ENCODE measurements around the gene SLC9A3. TPM values are rescaled to one million over a fixed set of nuclear protein-coding genes. Genes with fewer than 3 reads are reported as not detected.

The SLC9A3 gene
- total RNA-seq, 2 donors from 2014 or later: 4.3 to 5.3 TPM

DNA sequence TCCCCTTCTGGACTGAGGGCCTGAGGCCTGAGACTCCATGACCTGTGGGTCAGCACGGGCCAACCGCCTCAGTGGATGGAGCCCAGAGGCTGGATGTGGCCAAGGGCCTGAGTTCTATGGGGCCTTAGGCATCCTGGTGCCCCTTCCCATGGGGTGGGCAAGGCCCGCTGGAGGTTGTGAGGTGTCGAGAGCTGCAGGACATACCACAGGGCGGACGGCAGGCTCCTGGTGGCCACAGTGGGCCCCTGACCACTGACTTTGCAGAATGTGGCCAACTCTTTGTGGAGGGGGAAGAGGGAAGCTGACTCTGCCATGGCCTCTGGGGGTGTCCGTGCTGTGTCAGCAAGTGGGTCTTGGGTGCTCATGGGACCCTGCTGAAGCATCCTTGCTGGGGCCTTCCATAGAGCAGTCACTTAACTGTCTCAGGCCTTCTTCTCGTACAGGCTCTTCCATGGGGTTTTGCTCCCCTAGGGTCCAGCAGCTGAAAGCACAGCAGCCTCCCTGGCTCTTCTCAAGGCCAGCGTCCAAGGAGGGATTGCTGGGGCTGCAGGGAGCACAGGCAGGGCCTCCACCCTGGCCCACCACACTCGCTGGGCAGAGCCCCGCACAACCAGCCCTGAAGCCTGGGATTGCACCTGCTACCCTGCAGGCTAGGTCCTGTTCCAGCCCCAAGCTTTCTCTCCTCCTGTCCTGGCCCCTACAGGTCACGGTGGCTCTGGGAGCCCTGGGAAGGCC lies 21.6 kb upstream of the SLC9A3 start:
- Histone ChIP-seq H3K36me3 (no peaks in the 10 kb centered on the region), H3K27me3 (replicated peaks; ENCODE audit: insufficient read depth) (peaks cover 7% of the 10 kb centered on the region)
- WGBS: 95% methylated on average over 8 of the region's 12 CpGs

DNA sequence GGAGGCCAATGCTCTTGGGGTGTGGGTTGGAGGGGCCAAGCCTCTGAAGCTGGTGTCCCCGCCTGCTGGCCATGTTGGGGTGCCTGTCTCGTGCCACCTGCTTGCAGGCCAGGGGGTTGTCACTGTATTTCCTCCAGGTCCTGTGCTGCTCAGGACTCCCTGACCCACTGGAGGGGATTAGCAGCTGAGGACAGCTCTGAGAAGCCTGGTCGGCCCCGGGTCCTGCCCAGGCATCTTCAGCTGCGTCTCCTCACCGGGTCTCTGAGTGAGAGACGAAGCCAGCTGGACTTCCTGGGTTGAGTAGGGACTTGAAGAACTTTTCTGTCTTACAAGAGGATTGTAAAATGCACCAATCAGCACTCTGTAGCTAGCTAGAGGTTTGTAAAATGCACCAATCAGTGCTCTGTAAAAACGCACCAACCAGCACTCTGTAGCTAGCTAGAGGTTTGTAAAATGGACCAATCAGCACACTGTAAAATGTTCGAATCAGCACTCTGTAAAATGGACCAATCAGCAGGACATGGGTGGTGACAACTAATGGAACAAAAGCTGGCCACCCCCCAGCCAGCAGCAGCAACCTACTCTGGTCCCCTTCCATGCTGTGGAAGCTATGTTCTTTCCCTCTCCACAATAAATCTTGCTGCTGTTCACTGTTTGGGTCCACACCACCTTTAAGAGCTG lies 20.6 kb upstream of the SLC9A3 start:
- Histone ChIP-seq H3K27me3 (replicated peaks; ENCODE audit: insufficient read depth) (peaks cover 6% of the 10 kb centered on the region), H3K27ac (no peak overlapping the region)

More for the DNA sequence above, 21.6 kb upstream of the SLC9A3 start:
- intact Hi-C loops (cut with DNase I): no loop called here
- no peak overlapping the region for H3K4me3 ChIP-seq
- TF ChIP-seq, protein P1, sequence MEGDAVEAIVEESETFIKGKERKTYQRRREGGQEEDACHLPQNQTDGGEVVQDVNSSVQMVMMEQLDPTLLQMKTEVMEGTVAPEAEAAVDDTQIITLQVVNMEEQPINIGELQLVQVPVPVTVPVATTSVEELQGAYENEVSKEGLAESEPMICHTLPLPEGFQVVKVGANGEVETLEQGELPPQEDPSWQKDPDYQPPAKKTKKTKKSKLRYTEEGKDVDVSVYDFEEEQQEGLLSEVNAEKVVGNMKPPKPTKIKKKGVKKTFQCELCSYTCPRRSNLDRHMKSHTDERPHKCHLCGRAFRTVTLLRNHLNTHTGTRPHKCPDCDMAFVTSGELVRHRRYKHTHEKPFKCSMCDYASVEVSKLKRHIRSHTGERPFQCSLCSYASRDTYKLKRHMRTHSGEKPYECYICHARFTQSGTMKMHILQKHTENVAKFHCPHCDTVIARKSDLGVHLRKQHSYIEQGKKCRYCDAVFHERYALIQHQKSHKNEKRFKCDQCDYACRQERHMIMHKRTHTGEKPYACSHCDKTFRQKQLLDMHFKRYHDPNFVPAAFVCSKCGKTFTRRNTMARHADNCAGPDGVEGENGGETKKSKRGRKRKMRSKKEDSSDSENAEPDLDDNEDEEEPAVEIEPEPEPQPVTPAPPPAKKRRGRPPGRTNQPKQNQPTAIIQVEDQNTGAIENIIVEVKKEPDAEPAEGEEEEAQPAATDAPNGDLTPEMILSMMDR (IDR thresholded peaks at IDR 0.05): no peak
- TF ChIP-seq POLR2AphosphoS5 (IDR thresholded peaks at IDR 0.05) (no peak), POLR2A (IDR thresholded peaks at IDR 0.05) (no peak)
- H3K27ac ChIP-seq: no peak overlapping the region
- DNase-seq (ENCODE audit: low spot score): no peak
- H3K4me1 ChIP-seq (replicated peaks): no peaks in the 10 kb centered on the region
- no peaks in the 10 kb centered on the region for H3K9me3 ChIP-seq

DNA sequence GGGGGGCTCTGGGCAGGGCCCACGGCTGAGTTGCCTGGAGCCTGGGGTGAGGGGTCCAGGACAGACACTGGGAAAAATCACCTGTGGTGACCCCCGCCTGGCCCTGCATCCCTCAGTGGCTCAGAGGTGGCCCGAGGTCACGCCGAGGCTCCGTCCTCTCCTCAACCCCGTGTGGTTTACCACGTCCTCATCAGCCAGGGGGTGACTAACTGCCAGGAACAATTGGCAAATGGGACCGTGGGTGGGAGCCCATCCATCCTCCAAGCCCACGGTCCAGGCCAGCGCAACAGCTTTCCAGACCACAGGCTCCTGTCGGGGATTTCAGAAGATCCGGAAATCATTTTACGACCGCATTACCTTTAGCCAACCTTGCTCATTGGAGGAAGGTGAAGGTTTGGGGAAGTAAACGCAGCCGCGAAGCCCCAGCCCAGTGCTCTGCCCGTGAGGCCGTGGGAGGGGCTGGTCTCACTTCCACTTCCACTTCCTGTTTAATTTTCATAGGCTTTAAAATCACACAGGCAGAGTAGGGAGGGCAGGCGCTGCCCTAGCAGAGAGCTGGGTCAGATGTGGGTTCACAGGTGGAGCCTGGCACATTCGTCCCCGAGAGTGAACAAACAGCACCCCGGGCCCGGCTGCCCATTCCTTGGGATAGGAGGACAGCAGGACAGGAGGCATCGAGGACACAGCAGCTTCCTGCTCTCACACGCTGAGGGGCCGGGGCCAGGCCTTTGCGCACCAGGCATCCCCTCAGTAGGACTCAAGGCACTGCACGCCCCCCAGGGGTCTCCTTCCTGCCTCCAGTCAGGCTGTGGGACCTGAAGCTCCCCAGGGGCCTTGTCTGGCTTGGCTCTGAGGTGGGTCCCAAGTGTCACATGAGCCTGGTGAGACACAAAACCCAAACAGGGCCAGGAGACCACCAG lies 19.8 kb upstream of the SLC9A3 start:
- H3K27me3 ChIP-seq (replicated peaks; ENCODE audit: insufficient read depth): peaks cover 12% of the 10 kb centered on the region
- WGBS: 74% methylated on average over 30 of the region's 30 CpGs
- H3K9me3 ChIP-seq: no peaks in the 10 kb centered on the region
- no peak overlapping the region for H3K27ac ChIP-seq
- TF ChIP-seq POLR2A (IDR thresholded peaks at IDR 0.05): no peak
- TF ChIP-seq, protein P1 (IDR thresholded peaks at IDR 0.05): no peak
- TF ChIP-seq POLR2AphosphoS5 (IDR thresholded peaks at IDR 0.05): no peak
- H3K4me3 ChIP-seq: no peak overlapping the region
- no peak for DNase-seq (ENCODE audit: low spot score)
- no peaks in the 10 kb centered on the region for H3K4me1 ChIP-seq (replicated peaks)
- intact Hi-C loops (cut with DNase I): no loop called here
- H3K36me3 ChIP-seq: no peaks in the 10 kb centered on the region

More for the DNA sequence above, 20.6 kb upstream of the SLC9A3 start:
- DNase-seq (ENCODE audit: low spot score): no peak
- intact Hi-C loops (cut with DNase I): no loop called here
- Histone ChIP-seq H3K36me3 (no peaks in the 10 kb centered on the region), H3K9me3 (no peaks in the 10 kb centered on the region), H3K4me1 (replicated peaks) (no peaks in the 10 kb centered on the region), H3K4me3 (no peak overlapping the region)
- TF ChIP-seq POLR2A (IDR thresholded peaks at IDR 0.05) (no peak), POLR2AphosphoS5 (IDR thresholded peaks at IDR 0.05) (no peak)
- 88% methylated on average over 9 of the region's 9 CpGs for WGBS

DNA sequence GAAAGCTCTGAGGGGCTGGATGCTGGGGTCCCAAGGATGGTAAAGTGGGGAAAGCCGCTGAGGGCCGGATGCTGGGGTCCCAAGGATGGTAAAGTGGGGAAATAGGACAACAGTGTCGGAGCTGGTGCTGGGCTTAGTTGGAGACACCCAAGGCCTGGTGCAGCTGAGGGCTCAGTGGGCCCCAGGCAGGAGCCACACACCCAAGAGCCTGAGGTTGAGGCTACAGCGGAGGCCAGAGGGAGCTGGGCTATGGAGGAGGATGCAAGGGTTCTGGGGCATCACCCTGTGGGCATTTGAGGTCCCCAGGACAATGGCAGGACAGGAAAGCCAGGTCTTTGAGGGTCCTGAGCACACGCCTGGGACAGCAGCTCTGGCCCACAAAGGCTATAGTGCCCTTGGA lies 19.1 kb upstream of the SLC9A3 start:
- WGBS: 95% methylated on average over 5 of the region's 5 CpGs
- no peak for DNase-seq (ENCODE audit: low spot score)

More for the DNA sequence above, 19.1 kb upstream of the SLC9A3 start:
- H3K4me1 ChIP-seq (replicated peaks): no peaks in the 10 kb centered on the region
- peaks cover 14% of the 10 kb centered on the region for H3K27me3 ChIP-seq (replicated peaks; ENCODE audit: insufficient read depth)
- no peak overlapping the region for H3K4me3 ChIP-seq
- H3K36me3 ChIP-seq: no peaks in the 10 kb centered on the region
- no peak overlapping the region for H3K27ac ChIP-seq
- no peak for TF ChIP-seq POLR2A (IDR thresholded peaks at IDR 0.05)
- TF ChIP-seq, protein P1 (IDR thresholded peaks at IDR 0.05): no peak
- no peak for TF ChIP-seq POLR2AphosphoS5 (IDR thresholded peaks at IDR 0.05)
- no peaks in the 10 kb centered on the region for H3K9me3 ChIP-seq
- intact Hi-C loops (cut with DNase I): no loop called here

Data from prostate gland (tissue), 2 donors.